GM12865 (cell line): ENCODE measurements around the gene SLC25A48.

ENCODE experiments used
- DNase-seq: peaks from one replicate; pipeline ENCODE4 v3.0.0; 2010; ENCODE audit warnings: low read depth
- H3K4me3 ChIP-seq: 2 replicates; pipeline ENCODE4 v1.5.1; 2011; ENCODE audit warnings: mild to moderate bottlenecking, low read depth, low read length, control low read depth
- CTCF ChIP-seq: IDR thresholded peaks from 2 replicates; pipeline ENCODE4 v1.5.1; 2011; ENCODE audit warnings: low read length, control low read depth, low read depth, inconsistent platforms; ENCODE audit not compliant: insufficient read depth; ENCODE audit errors: missing control alignments

The SLC25A48 gene

GRCh38 chr5:135834639-135835529, at the start of gene SLC25A48:
TSS of gene SLC25A48 (plus strand) at chr5:135834663. CDS start at chr5:135834848, 185 bp downstream.
- no peak within 1 kb of the TSS for H3K4me3 ChIP-seq
- no peak for TF ChIP-seq CTCF
- DNase-seq: peak; percentile 56

- no peak overlapping the region for H3K4me3 ChIP-seq
- no peak for DNase-seq
- TF ChIP-seq CTCF: no peak
Measured at GRCh38 chr5:135800656-135801055, 33.8 kb upstream of the SLC25A48 start.

GRCh38 chr5:135810188-135810943, 24.1 kb upstream of the SLC25A48 start:
- peak; percentile 13 for DNase-seq
- no peak overlapping the region for H3K4me3 ChIP-seq
- no peak for TF ChIP-seq CTCF

GRCh38 chr5:135811007-135811406, 23.5 kb upstream of the SLC25A48 start:
- DNase-seq: no peak
- TF ChIP-seq CTCF: no peak
- no peak overlapping the region for H3K4me3 ChIP-seq

GRCh38 chr5:135813758-135814157, 20.7 kb upstream of the SLC25A48 start:
- no peak overlapping the region for H3K4me3 ChIP-seq
- DNase-seq: no peak
- TF ChIP-seq CTCF: no peak

GRCh38 chr5:135814316-135814715, 20.1 kb upstream of the SLC25A48 start:
- H3K4me3 ChIP-seq: no peak overlapping the region

More at GRCh38 chr5:135814316-135814715, 20.1 kb upstream of the SLC25A48 start:
- TF ChIP-seq CTCF: no peak
- DNase-seq: no peak
